GM06990 (cell line): ENCODE data around the gene GFAP.
"Not testable (repeated sequence)": the region's sequence is repeated elsewhere in the genome, so short reads cannot be mapped to it uniquely, and the experiment has no call there.

Experiments used
- DNase-seq: peaks from one replicate; pipeline ENCODE4 v3.0.0-alpha.2; 2011; ENCODE audit not compliant: insufficient read length; ENCODE audit errors: extremely low read depth
- H3K27me3 ChIP-seq: replicated peaks from 2 replicates; pipeline ENCODE4 v1.6.0; 2011; ENCODE audit warnings: low read length; ENCODE audit not compliant: control insufficient read depth, insufficient read depth
- H3K36me3 ChIP-seq: 2 replicates; pipeline ENCODE4 v1.5.1; 2011; ENCODE audit warnings: low read length; ENCODE audit not compliant: control insufficient read depth, insufficient read depth
- H3K4me3 ChIP-seq: replicated peaks from 2 replicates; pipeline ENCODE4 v1.5.1; 2011; ENCODE audit warnings: low read depth, mild to moderate bottlenecking, control low read depth, low read length
- TF ChIP-seq, protein P1 (sequence below): IDR thresholded peaks from 2 replicates; pipeline ENCODE4 v1.5.1; 2011; ENCODE audit warnings: low read length, control low read depth, mild to moderate bottlenecking, inconsistent platforms; ENCODE audit not compliant: insufficient read depth, poor library complexity, severe bottlenecking

GFAP gene

DNA sequence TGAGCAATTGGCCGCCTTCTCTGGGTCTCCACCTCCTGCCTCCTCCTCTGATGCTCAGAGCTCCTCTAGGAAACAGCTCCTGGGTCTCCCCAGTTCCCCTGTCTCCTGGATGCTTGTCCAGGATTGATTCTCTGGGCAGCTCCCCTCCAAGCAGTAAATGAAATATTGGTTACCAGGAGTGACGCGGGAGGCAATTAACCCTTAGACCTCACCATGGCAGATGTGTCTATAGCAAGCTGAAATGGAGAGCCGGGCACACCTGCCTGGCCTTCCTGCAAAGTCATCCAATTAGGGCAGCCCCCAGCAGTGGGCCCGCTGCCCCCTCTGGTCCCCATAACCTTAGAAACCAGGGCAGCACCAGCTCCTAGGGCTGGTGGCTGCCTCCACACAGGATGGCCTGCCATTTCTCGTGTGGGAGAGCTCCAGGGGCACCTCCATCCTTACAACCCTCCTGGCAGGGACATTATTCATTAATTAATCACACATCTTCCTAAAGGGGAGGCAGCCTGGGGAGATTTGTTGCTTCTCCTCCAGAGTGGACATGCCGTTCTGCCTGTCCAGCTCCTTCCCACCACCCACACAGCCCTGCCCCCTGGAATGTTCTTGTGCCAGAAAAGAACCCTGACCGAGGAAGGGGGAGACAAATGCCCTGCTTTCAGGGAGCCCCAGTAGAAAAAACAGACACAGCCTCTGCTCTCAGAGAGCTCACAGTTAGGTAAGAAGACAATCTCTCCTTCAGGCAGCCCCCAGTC is 40.5 kb upstream of the GFAP start:
- peaks cover 2% of the 10 kb centered on the region; the same call in 1 of the 2 replicates for H3K27me3 ChIP-seq
- H3K36me3 ChIP-seq: no peaks in the 10 kb centered on the region
- TF ChIP-seq, protein P1, sequence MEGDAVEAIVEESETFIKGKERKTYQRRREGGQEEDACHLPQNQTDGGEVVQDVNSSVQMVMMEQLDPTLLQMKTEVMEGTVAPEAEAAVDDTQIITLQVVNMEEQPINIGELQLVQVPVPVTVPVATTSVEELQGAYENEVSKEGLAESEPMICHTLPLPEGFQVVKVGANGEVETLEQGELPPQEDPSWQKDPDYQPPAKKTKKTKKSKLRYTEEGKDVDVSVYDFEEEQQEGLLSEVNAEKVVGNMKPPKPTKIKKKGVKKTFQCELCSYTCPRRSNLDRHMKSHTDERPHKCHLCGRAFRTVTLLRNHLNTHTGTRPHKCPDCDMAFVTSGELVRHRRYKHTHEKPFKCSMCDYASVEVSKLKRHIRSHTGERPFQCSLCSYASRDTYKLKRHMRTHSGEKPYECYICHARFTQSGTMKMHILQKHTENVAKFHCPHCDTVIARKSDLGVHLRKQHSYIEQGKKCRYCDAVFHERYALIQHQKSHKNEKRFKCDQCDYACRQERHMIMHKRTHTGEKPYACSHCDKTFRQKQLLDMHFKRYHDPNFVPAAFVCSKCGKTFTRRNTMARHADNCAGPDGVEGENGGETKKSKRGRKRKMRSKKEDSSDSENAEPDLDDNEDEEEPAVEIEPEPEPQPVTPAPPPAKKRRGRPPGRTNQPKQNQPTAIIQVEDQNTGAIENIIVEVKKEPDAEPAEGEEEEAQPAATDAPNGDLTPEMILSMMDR: no peak
- no peak for DNase-seq
- no peak overlapping the region for H3K4me3 ChIP-seq

- TF ChIP-seq, protein P1: no peak
- H3K4me3 ChIP-seq: no peak overlapping the region
- DNase-seq: no peak
- no peaks in the 10 kb centered on the region; the same call in 1 of the 2 replicates for H3K27me3 ChIP-seq
- no peaks in the 10 kb centered on the region for H3K36me3 ChIP-seq
These were observed 37.7 kb upstream of the GFAP start for GRCh38 chr17:44952946-44953475.

DNA sequence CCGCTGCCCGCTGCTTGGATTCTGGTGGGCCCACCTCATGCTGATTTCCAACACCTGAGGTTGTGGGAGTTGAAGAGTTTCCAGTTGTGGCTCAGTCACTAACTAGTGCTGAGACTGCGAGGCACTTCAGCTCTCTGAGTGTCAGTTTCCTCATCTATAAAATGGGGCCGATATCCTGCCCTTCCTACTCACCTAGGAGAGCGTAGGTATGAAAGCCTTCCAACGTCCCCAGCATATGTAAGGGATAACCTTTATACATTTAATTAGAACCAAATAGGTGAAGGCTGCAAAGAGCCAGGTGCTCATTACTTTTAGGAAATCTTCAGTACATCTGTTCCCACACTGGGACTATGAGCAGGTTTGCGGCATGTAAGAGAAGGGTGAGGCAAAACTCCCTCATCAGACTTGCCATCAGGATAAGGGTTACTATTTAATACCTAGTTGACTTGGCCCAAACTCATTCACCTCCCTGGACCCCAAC is 33.1 kb upstream of the GFAP start:
- TF ChIP-seq, protein P1: no peak
- Histone ChIP-seq H3K27me3 (no peaks in the 10 kb centered on the region), H3K36me3 (no peaks in the 10 kb centered on the region), H3K4me3 (peak overlapping the region; percentile 65)
- no peak for DNase-seq

DNA sequence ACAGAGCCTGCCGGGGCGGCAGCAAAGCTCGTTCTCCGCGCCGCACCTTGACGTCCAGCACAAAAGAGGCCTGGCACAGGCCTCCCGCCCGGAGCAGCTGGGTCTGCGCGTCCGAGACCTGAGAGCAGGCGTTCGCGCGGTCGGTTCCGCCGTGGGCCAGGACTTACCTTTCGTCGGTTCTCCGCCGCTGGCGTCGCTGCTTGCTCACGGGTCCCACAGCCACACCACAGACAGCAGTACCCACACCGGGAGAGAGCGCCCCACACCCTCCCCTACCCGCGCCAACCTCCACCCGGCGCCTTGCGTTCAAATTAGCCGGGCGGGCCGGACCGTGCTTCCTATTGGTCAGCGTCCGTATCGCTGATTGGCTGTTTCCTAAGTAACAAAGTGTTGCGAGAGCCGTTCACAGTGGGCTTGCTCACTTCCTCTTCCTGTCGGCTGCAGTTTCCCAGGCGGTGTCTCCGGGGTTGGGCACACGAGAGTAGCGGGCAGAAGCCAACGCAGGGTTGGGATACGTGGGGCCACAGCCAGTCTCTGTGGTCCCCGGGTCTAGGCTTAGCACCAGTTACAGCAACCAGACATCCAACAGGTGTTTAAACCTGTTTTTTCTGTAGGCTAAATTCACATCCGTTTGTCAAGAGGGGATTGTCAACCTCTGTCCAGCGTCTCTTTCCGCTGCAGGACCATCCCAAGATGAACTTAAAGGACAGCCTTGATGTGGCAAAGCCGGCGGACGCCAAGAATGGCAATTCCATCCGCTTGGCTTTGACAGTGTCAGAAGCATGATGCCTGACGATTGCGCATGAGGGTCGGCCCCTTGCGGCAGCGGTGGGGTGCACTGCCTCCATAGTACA is 32.4 kb upstream of the GFAP start, which contains the start of gene KIF18B:
KIF18B (minus strand) TSS at position 313 of the 854 bp plus-strand sequence. CDS start 11,429 bp downstream, outside the sequence.
- DNase-seq: peak; percentile 91
- no peaks in the 10 kb centered on the region for H3K27me3 ChIP-seq
- TF ChIP-seq, protein P1: no peak
- H3K4me3 ChIP-seq: peak within 1 kb of the TSS; percentile 65
- no peaks in the 10 kb centered on the region for H3K36me3 ChIP-seq

- H3K27me3 ChIP-seq, H3K4me3 ChIP-seq, DNase-seq, H3K36me3 ChIP-seq: not testable (repeated sequence)
These were observed 30.4 kb upstream of the GFAP start for GRCh38 chr17:44945652-44946051.
